RWPE2 (cell line): ENCODE data around the gene CNBD2.
"Not testable (repeated sequence)": the region's sequence is repeated elsewhere in the genome, so short reads cannot be mapped to it uniquely, and the experiment has no call there.

Experiments
- ATAC-seq: fragments of 200-7000 bp; cut with Tn5 transposase; 3 replicates; pipeline ENCODE4 v1.9.1; 2021; ENCODE audit warnings: low read depth
- DNase-seq: peaks from one replicate; pipeline ENCODE4 v3.0.0-alpha.2; 2020; ENCODE audit warnings: low spot score
- H3K27ac ChIP-seq: fragments of 450-650 bp; 2 replicates; pipeline ENCODE4 v1.5.1; 2017; ENCODE audit warnings: mild to moderate bottlenecking; ENCODE audit not compliant: poor library complexity, severe bottlenecking
- H3K27me3 ChIP-seq: fragments of 250-450 bp; sonication (Bioruptor Pico); 2 replicates; pipeline ENCODE4 v1.5.1; 2021; ENCODE audit warnings: mild to moderate bottlenecking, moderate library complexity; ENCODE audit not compliant: insufficient read depth, poor library complexity, severe bottlenecking
- H3K36me3 ChIP-seq: fragments of 250-450 bp; sonication (Bioruptor Pico); 2 replicates; pipeline ENCODE4 v1.5.1; 2020; ENCODE audit warnings: low read depth, mild to moderate bottlenecking, moderate library complexity
- H3K4me1 ChIP-seq: fragments of 250-450 bp; sonication (Bioruptor Pico); 2 replicates; pipeline ENCODE4 v1.5.1; 2021; ENCODE audit warnings: mild to moderate bottlenecking, moderate library complexity; ENCODE audit not compliant: insufficient read depth, poor library complexity, severe bottlenecking
- H3K4me3 ChIP-seq: fragments of 250-450 bp; sonication (Bioruptor Pico); 2 replicates; pipeline ENCODE4 v1.5.1; 2021; ENCODE audit warnings: mild to moderate bottlenecking, moderate library complexity; ENCODE audit not compliant: severe bottlenecking
- H3K9me3 ChIP-seq: fragments of 250-450 bp; sonication (Bioruptor Pico); 2 replicates; pipeline ENCODE4 v1.5.1; 2021; ENCODE audit warnings: mild to moderate bottlenecking, moderate library complexity; ENCODE audit not compliant: severe bottlenecking
- TF ChIP-seq, protein P1 (sequence below): fragments of 450-650 bp; IDR thresholded peaks from one replicate; pipeline ENCODE4 v1.5.1; 2017; ENCODE audit warnings: mild to moderate bottlenecking, moderate library complexity; ENCODE audit not compliant: poor library complexity, severe bottlenecking

CNBD2 gene

DNA sequence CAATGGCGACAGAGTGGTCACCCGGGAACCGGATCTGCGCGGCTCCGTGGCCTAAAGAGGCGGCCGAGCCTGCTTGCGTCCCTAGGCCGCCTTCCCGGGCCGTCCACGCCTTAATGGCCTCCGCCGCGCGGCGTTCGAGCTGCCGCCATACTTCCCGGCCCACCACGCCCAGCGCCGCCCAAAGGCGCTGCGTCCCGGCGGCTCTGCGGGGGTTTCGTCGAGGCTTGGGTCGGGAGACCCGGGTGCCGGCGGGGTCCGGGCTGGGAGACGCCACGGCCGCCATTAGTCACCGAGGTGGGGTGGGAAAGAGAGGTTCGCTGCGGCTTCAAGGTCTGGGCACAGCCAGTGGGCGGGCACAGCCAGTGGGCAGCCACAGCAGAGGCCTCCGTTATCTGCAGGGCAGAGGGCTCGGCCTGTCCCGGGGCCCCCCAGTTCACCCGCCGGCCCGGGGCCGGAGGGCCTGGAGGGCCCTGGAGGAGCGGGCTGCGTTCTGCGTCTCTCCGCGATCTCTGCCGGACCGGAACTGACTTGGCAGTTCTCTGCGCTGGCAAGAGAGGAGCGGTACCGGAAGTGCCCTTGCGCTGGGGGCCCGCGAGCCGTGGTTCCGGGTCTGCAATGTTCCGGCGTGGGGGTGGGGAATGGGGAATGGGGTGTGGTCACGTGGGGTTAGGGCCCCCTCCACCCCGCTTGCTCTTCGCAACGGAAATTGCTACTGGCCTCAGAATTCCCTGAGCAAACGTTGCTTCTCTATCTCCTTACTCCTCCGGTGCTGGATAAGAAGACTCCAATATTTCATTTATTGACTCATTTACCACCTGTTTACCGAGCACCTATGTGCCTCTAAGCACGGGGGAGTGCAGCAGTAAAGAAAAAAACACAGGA, 82.3 kb downstream of the CNBD2 start:
- H3K36me3 ChIP-seq: peaks cover 42% of the 10 kb centered on the region
- peaks cover 27% of the 10 kb centered on the region for H3K4me1 ChIP-seq
- ATAC-seq (peak; percentile 94), DNase-seq (peak; percentile 99)
- TF ChIP-seq, protein P1, sequence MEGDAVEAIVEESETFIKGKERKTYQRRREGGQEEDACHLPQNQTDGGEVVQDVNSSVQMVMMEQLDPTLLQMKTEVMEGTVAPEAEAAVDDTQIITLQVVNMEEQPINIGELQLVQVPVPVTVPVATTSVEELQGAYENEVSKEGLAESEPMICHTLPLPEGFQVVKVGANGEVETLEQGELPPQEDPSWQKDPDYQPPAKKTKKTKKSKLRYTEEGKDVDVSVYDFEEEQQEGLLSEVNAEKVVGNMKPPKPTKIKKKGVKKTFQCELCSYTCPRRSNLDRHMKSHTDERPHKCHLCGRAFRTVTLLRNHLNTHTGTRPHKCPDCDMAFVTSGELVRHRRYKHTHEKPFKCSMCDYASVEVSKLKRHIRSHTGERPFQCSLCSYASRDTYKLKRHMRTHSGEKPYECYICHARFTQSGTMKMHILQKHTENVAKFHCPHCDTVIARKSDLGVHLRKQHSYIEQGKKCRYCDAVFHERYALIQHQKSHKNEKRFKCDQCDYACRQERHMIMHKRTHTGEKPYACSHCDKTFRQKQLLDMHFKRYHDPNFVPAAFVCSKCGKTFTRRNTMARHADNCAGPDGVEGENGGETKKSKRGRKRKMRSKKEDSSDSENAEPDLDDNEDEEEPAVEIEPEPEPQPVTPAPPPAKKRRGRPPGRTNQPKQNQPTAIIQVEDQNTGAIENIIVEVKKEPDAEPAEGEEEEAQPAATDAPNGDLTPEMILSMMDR: peak; percentile 3
- H3K27me3 ChIP-seq: no peaks in the 10 kb centered on the region
- H3K9me3 ChIP-seq: no peaks in the 10 kb centered on the region
- peak overlapping the region; percentile 81 for H3K27ac ChIP-seq
- H3K4me3 ChIP-seq: peak overlapping the region; percentile 99

DNA sequence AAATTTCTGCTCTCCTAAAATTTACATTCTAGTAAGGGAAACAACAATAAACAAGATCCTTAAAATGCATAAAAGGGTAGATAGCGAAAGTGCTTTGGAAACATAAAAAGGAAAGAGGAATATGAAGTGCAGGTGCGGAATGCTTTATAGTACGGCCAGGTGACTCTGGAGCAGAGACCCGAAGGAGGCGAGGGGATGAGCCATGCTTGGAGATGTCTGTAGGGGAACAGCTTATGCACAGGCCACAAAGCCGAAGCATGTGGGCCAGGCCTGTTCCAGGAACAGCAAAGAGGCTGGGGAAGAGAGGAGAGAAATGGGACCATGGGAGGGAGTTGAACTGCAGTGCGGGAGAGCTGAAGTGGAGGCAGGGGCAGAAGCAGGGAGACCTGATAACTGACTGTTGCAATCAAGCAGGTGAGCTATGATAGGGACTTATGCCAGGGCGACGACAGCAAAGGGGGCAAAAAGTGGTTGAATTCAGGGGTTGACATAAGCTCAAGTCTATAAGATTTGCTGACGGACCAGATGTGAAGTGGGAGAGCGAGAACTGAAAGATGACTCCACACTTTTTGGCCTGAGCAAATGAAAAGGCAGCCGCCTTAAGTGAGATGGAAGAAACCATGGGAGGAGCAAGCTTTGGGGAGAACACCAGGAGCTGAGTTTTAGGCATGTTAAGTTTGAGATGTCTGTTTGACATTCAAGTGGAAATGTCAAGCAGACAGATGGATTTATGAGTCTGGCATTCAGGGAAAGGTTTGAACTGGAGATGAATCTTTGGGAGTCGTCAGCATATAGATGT, 83.1 kb downstream of the CNBD2 start:
- H3K27me3 ChIP-seq: no peaks in the 10 kb centered on the region
- H3K4me1 ChIP-seq: peaks cover 22% of the 10 kb centered on the region
- ATAC-seq (no peak), DNase-seq (no peak)
- peak overlapping the region; percentile 81 for H3K27ac ChIP-seq
- H3K36me3 ChIP-seq: peaks cover 34% of the 10 kb centered on the region
- H3K4me3 ChIP-seq: peak overlapping the region; percentile 99
- TF ChIP-seq, protein P1: no peak
- H3K9me3 ChIP-seq: no peaks in the 10 kb centered on the region

DNA sequence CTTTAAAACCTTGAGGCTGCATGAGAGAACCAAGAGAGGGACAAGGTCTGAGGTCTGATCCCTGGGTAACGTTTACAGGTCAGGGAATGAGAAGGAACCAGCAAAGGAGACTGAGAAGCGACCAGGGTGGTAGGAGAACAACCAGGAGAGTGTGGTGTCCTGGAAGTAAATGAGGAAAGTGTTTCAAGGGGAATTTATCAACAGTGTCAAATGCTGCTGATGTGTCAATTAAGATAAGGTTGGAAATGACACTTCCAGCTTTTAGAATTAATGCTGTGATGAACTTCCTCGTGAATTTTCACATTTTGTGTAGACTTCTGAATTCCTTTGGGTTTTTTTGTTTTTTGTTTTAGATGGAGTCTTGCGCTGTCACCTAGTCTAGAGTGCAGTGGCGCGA, 83.7 kb downstream of the CNBD2 start:
- TF ChIP-seq, protein P1: no peak
- Histone ChIP-seq H3K9me3 (no peaks in the 10 kb centered on the region), H3K4me3 (no peak overlapping the region), H3K27me3 (no peaks in the 10 kb centered on the region), H3K36me3 (peaks cover 31% of the 10 kb centered on the region), H3K4me1 (peaks cover 21% of the 10 kb centered on the region), H3K27ac (no peak overlapping the region)
- no peak for DNase-seq
- ATAC-seq: no peak

DNA sequence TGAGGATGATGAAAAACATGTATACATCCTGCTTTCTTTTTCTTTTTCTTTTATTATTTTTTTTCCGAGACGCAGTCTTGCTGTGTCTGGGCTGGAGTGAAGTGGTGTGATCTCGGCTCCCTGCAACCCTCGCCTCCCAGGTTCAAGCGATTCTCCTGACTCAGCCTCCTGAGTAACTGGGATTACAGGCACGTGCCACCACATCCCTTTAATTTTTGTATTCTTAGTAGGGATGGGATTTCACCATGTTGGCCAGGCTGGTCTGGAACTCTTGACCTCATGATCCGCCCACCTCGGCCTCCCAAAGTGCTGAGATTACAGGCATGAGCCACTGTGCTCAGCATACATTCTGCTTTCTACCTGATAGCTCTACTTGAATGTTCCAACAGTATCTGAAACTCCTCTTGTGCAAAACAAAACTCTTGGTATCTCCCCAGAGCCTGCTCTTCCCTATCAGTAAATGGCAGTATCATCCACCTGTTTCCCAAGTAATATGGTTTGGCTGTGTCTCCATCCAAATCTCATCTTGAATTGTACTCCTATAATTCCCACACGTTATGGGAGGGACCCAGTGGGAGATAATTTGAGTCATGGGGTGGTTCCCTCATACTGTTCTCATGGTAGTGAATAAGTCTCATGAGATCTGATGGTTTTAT, 85.6 kb downstream of the CNBD2 start:
- not testable (repeated sequence) for ATAC-seq, H3K27me3 ChIP-seq, H3K4me3 ChIP-seq, H3K4me1 ChIP-seq, H3K27ac ChIP-seq, H3K9me3 ChIP-seq, DNase-seq
- peaks cover 12% of the 10 kb centered on the region for H3K36me3 ChIP-seq

DNA sequence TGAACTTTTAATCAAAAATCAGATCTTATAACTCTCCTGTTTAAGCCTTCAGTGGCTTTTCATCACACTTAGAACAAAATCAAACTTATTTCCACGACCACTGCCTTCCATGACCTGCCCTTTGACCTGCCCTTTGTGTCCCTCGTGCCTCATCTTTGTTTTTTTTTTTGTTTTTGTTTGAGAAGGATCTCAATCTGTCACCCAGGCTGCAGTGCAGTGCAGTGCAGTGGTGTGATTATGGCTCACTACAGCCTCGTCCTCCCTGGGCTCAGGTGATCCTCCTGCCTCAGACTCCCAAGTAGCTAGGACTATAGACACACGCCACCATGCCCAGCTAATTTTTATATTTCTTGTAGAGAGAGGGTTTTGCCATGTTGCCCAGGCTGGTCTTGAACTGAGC, 86.8 kb downstream of the CNBD2 start:
- peaks cover under 1% of the 10 kb centered on the region for H3K36me3 ChIP-seq
- H3K9me3 ChIP-seq: no peaks in the 10 kb centered on the region
- H3K27me3 ChIP-seq: no peaks in the 10 kb centered on the region
- no peak for ATAC-seq
- H3K27ac ChIP-seq: no peak overlapping the region
- H3K4me1 ChIP-seq: peaks cover 4% of the 10 kb centered on the region
- H3K4me3 ChIP-seq: no peak overlapping the region
- TF ChIP-seq, protein P1: no peak
- no peak for DNase-seq
